Fibroblast of the aortic adventitia (primary cell): Measurements from ENCODE around the gene CIB4. TPM values are rescaled to one million over a fixed set of nuclear protein-coding genes. Genes with fewer than 3 reads are reported as not detected.

Experiments
- DNase-seq: peaks from one replicate; pipeline ENCODE4 v3.0.0-alpha.2; 2010; ENCODE audit warnings: low read depth
- H3K4me3 ChIP-seq: 2 replicates; pipeline ENCODE4 v1.5.1; 2011; ENCODE audit warnings: low read depth, mild to moderate bottlenecking, control low read depth, low read length, moderate library complexity
- CTCF ChIP-seq: IDR thresholded peaks from 2 replicates; pipeline ENCODE4 v1.5.1; 2011; ENCODE audit warnings: mild to moderate bottlenecking, low read length, control low read depth, inconsistent platforms; ENCODE audit not compliant: insufficient read depth
- total RNA-seq: library from RNA; depleted of rRNA; stranded (reverse); fragments of >200 nt; gene quantifications from 2 replicates; pipeline ENCODE4 v1.2.3, GENCODE V29; 2012; ENCODE audit warnings: low replicate concordance

The CIB4 gene
- total RNA-seq, 1 donor = not detected

DNA sequence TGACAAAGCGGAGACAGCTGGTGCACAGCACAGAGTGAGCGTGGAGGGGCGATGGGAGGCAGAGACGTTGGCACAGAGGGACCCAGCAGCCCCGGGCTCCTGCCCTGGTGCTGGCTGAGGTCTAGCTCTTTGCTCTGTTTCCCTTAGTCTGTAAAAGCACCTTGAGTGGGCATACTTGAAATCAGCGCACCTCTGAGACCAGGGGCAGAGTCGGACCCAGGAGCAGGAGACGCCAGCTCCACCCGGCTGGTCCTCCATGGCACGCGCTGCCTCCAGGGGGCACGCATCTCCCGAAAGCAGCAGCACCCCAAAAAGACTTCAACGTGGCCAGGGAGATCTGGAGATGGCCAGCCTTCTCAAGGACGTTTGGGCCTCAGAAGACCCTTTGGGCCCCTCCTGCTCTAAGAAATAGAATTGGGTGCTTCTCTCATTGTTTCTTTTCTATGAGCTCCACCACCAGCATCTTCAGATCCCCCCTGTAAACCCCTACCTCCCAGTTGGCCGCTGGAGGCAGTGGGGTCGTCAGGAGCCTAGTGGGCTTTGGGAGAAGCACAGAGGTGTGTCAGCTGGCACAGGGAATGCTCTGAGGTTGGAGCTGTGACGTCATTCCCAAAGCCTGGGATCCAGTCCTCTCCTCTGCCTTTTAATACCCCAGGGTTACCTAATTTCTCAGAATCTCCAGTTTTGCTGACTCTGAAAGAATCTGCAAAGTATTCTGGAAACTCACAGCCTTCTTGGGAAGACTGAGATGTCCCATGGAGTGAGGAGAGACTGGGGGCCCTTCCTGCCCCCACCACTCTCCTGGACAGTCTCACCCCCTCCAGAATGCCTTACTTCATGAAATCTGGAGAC lies 58.9 kb downstream of the CIB4 start:
- no peak for DNase-seq
- no peak for TF ChIP-seq CTCF
- H3K4me3 ChIP-seq = no peak overlapping the region

- TF ChIP-seq CTCF = no peak
- no peak for DNase-seq
Observed at GRCh38 chr2:26581266-26581990, 59.7 kb downstream of the CIB4 start.

DNA sequence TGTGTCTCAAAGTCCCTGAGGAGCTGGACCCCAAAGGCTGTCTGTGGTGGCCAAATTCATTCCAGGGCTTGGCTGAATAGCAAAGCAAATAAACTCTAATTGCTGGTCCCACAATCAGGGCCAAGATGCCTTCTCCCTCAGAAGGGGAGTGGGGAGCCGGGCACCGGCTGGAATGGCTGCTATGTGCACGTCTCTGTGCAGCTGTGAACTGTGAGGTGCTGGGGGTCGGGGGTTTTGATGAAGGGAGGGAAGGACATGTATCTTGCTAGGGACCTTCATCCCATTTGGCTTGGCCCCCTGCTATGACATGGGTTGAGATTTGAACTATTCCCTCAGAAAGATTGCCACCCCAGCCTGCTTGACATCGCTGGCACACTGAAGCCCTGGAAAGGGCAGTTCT lies 60.4 kb downstream of the CIB4 start:
- DNase-seq = no peak
- TF ChIP-seq CTCF = no peak

More at GRCh38 chr2:26581266-26581990, 59.7 kb downstream of the CIB4 start:
- no peak overlapping the region for H3K4me3 ChIP-seq

GRCh38 chr2:26580151-26580550 lies 61.0 kb downstream of the CIB4 start:
- H3K4me3 ChIP-seq = no peak overlapping the region
- DNase-seq = no peak
- TF ChIP-seq CTCF = no peak

More for the DNA sequence above, 60.4 kb downstream of the CIB4 start:
- no peak overlapping the region for H3K4me3 ChIP-seq

DNA sequence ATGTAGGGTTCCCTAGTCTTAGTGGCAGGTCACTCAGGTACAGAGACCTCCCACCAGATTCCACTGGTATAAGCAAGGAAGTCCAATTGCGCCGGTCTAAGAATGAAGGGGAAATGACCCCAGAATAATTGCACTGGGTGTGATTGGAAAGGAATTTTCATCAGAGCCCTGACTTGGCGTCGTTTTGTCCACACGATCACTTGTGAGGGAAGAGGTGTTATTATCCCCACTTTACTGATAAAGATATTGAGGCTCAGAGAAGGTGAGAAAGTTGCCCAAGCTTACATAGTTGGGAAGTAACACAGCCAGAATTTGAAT lies 61.5 kb downstream of the CIB4 start:
- no peak overlapping the region for H3K4me3 ChIP-seq

More for the DNA sequence above, 61.5 kb downstream of the CIB4 start:
- DNase-seq = no peak
- no peak for TF ChIP-seq CTCF
